Liver (tissue), 9 donors: ENCODE data around the gene CROT. TPM values are rescaled to one million over a fixed set of nuclear protein-coding genes. Genes with fewer than 3 reads are reported as not detected.

ENCODE experiments used
- DNase-seq: peaks from one replicate; pipeline ENCODE4 v3.0.0-alpha.2; 2017; ENCODE audit warnings: low spot score
- H3K27ac ChIP-seq, 2 donors: one replicate each; pipeline ENCODE4 v1.7.0; 2013; ENCODE audit warnings: inconsistent platforms in 2 of 2, low read length in 2 of 2, control low read depth in 1 of 2, low read depth in 1 of 2, mild to moderate bottlenecking in 1 of 2
- H3K27me3 ChIP-seq, 4 donors: one replicate each; pipeline versions ENCODE4 v1.6.1 to v1.7.0; 2013; ENCODE audit warnings: low read length in 3 of 4, inconsistent platforms in 1 of 4, mild to moderate bottlenecking in 1 of 4, moderate library complexity in 1 of 4; ENCODE audit not compliant: control insufficient read depth in 4 of 4, insufficient read depth in 4 of 4
- H3K36me3 ChIP-seq, 4 donors: one replicate each; pipeline versions ENCODE4 v1.6.1 to v1.7.0; 2013; ENCODE audit warnings: low read length in 3 of 4, mild to moderate bottlenecking in 3 of 4, low read depth in 1 of 4, moderate library complexity in 1 of 4; ENCODE audit not compliant: control insufficient read depth in 4 of 4, insufficient read depth in 3 of 4
- H3K4me1 ChIP-seq, 4 donors: one replicate each; pipeline versions ENCODE4 v1.6.1 to v1.7.0; 2013; ENCODE audit warnings: low read length in 3 of 4, mild to moderate bottlenecking in 3 of 4, moderate library complexity in 1 of 4; ENCODE audit not compliant: control insufficient read depth in 4 of 4, insufficient read depth in 4 of 4
- H3K4me3 ChIP-seq, 3 donors: one replicate each; pipeline versions ENCODE4 v1.6.1 to v1.7.0; 2013; ENCODE audit warnings: low read length in 3 of 3, control low read depth in 1 of 3, low read depth in 1 of 3, mild to moderate bottlenecking in 1 of 3
- H3K9ac ChIP-seq, 2 donors: one replicate each; pipeline ENCODE4 v1.7.0; 2013; ENCODE audit warnings: low read length in 2 of 2, mild to moderate bottlenecking in 2 of 2, moderate library complexity in 2 of 2, control low read depth in 1 of 2, low read depth in 1 of 2
- H3K9me3 ChIP-seq, 4 donors: one replicate each; pipeline versions ENCODE4 v1.6.1 to v1.7.0; 2013; ENCODE audit warnings: low read length in 3 of 4; ENCODE audit not compliant: control insufficient read depth in 4 of 4
- EGR1 ChIP-seq, 2 donors: IDR thresholded peaks; 2 replicates each; pipeline ENCODE4 v1.6.1; 2016 to 2018; ENCODE audit warnings: antibody characterized with exemption in 2 of 2, low read depth in 2 of 2
- FOXA1 ChIP-seq: IDR thresholded peaks from 2 replicates; pipeline ENCODE4 v1.6.1; 2016; ENCODE audit warnings: antibody characterized with exemption
- HNF4A ChIP-seq, 2 donors: conservative IDR thresholded peaks; 2 replicates each; pipeline ENCODE4 v1.6.1; 2016; ENCODE audit warnings: antibody characterized with exemption in 2 of 2, mild to moderate bottlenecking in 2 of 2
- JUND ChIP-seq, 2 donors: IDR thresholded peaks; 2 replicates each; pipeline ENCODE4 v1.6.1; 2016; ENCODE audit warnings: antibody characterized with exemption in 2 of 2
- NR2F2 ChIP-seq: IDR thresholded peaks from 2 replicates; pipeline ENCODE4 v1.6.1; 2016; ENCODE audit warnings: antibody characterized with exemption
- RAD21 ChIP-seq, 2 donors: IDR thresholded peaks; 2 replicates each; pipeline ENCODE4 v1.6.1; 2016; ENCODE audit warnings: antibody characterized with exemption in 2 of 2, mild to moderate bottlenecking in 2 of 2
- RXRA ChIP-seq, 2 donors: IDR thresholded peaks; 2 replicates each; pipeline ENCODE4 v1.6.1; 2017 to 2018; ENCODE audit warnings: antibody characterized with exemption in 2 of 2, mild to moderate bottlenecking in 1 of 2
- SP1 ChIP-seq: IDR thresholded peaks from 2 replicates; pipeline ENCODE4 v1.6.1; 2018; ENCODE audit warnings: antibody characterized with exemption, mild to moderate bottlenecking
- TAF1 ChIP-seq: conservative IDR thresholded peaks from 2 replicates; pipeline ENCODE4 v1.6.1; 2016; ENCODE audit warnings: antibody characterized with exemption, mild to moderate bottlenecking
- YY1 ChIP-seq: IDR thresholded peaks from 2 replicates; pipeline ENCODE4 v1.6.1; 2016; ENCODE audit warnings: antibody characterized with exemption, mild to moderate bottlenecking
- WGBS: extraction: QIAGEN DNeasy Blood & Tissue Kit; methylation state at CpG from one replicate; pipeline ENCODE4 v1.1.7; 2013; 5-methylcytosine and 5-hydroxymethylcytosine counted together
- polyA plus RNA-seq, 2 donors: library from polyadenylated mRNA; stranded (reverse) in 1 of 2; unstranded in 1 of 2; fragments of 200-250 nt in 1 of 2; fragments of >200 nt in 1 of 2; fragmentation: Nextera tagmentation in 1 of 2; extraction: Ambion mirVana in 1 of 2; gene quantifications; one replicate each; pipeline versions ENCODE4 v1.2.1 to v1.2.3, GENCODE V29; 2013 to 2015
- total RNA-seq, 2 donors: library from RNA; depleted of rRNA; stranded (reverse); fragments of >200 nt; gene quantifications; one replicate each; pipeline ENCODE4 v1.2.3, GENCODE V29; 2014
- TF ChIP-seq, protein P1 (sequence below): fragments of 150-350 bp; IDR thresholded peaks from 2 replicates; pipeline ENCODE4 v1.5.1; 2017; ENCODE audit warnings: improper control_type of control experiment, low read depth, low read length; ENCODE audit not compliant: missing input control
- TF ChIP-seq, protein P2 (sequence below): IDR thresholded peaks from 2 replicates; pipeline ENCODE4 v1.6.1; 2016; ENCODE audit warnings: antibody characterized with exemption
- TF ChIP-seq, protein P3 (sequence below): IDR thresholded peaks from 2 replicates; pipeline ENCODE4 v1.6.1; 2016; ENCODE audit warnings: antibody characterized with exemption
- TF ChIP-seq, protein P4 (sequence below): IDR thresholded peaks from 2 replicates; pipeline ENCODE4 v1.6.1; 2016; ENCODE audit warnings: antibody characterized with exemption
- TF ChIP-seq, protein P5 (sequence below): IDR thresholded peaks from 2 replicates; pipeline ENCODE4 v1.6.1; 2016; ENCODE audit warnings: antibody characterized with exemption, mild to moderate bottlenecking
- donor health status: healthy.
- donor health status: healthy.
- donor health status: healthy.
- donor health status: healthy.
- donor health status: healthy.

Gene CROT
- total and polyA plus RNA-seq, 4 donors = 10.6 to 45.1 (median 32.9) TPM

DNA sequence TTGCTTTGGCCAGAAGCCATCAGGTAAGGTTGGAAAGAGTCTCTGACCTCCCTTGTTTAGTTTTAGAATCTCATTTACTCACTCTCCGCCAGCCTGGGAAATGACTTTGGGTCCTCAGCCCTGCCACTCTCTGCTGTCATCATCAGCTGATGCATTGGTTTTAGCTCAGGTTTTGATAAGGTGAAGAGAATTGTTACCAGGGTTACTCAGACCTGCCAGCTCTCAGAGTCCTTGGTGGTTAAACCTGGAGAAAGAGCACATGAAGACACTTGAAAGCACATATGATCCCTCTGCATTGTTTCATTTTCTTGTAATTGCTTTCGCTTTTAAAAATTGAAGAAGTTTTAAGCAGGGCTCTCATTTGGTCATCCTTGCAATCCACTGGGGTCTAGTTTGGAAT is 4.0 kb upstream of the CROT start:
- H3K27me3 ChIP-seq = no peaks in the 10 kb centered on the region
- TF ChIP-seq HNF4A (conservative IDR thresholded peaks at IDR 0.05) (no peak), NR2F2 (no peak), EGR1 (IDR thresholded peaks at IDR 0.05; ENCODE audit: low read depth in 2 of 2) (no peak), JUND (IDR thresholded peaks at IDR 0.05) (no peak), SP1 (no peak), FOXA1 (no peak), RXRA (IDR thresholded peaks at IDR 0.05) (no peak), RAD21 (IDR thresholded peaks at IDR 0.05) (no peak), YY1 (no peak)
- TF ChIP-seq, protein P1, sequence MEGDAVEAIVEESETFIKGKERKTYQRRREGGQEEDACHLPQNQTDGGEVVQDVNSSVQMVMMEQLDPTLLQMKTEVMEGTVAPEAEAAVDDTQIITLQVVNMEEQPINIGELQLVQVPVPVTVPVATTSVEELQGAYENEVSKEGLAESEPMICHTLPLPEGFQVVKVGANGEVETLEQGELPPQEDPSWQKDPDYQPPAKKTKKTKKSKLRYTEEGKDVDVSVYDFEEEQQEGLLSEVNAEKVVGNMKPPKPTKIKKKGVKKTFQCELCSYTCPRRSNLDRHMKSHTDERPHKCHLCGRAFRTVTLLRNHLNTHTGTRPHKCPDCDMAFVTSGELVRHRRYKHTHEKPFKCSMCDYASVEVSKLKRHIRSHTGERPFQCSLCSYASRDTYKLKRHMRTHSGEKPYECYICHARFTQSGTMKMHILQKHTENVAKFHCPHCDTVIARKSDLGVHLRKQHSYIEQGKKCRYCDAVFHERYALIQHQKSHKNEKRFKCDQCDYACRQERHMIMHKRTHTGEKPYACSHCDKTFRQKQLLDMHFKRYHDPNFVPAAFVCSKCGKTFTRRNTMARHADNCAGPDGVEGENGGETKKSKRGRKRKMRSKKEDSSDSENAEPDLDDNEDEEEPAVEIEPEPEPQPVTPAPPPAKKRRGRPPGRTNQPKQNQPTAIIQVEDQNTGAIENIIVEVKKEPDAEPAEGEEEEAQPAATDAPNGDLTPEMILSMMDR = no peak
- TF ChIP-seq, protein P2, sequence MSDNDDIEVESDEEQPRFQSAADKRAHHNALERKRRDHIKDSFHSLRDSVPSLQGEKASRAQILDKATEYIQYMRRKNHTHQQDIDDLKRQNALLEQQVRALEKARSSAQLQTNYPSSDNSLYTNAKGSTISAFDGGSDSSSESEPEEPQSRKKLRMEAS = no peak
- TF ChIP-seq, protein P3, sequence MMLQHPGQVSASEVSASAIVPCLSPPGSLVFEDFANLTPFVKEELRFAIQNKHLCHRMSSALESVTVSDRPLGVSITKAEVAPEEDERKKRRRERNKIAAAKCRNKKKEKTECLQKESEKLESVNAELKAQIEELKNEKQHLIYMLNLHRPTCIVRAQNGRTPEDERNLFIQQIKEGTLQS = no peak
- TF ChIP-seq, protein P4, sequence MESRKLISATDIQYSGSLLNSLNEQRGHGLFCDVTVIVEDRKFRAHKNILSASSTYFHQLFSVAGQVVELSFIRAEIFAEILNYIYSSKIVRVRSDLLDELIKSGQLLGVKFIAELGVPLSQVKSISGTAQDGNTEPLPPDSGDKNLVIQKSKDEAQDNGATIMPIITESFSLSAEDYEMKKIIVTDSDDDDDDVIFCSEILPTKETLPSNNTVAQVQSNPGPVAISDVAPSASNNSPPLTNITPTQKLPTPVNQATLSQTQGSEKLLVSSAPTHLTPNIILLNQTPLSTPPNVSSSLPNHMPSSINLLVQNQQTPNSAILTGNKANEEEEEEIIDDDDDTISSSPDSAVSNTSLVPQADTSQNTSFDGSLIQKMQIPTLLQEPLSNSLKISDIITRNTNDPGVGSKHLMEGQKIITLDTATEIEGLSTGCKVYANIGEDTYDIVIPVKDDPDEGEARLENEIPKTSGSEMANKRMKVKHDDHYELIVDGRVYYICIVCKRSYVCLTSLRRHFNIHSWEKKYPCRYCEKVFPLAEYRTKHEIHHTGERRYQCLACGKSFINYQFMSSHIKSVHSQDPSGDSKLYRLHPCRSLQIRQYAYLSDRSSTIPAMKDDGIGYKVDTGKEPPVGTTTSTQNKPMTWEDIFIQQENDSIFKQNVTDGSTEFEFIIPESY = no peak
- TF ChIP-seq, protein P5, sequence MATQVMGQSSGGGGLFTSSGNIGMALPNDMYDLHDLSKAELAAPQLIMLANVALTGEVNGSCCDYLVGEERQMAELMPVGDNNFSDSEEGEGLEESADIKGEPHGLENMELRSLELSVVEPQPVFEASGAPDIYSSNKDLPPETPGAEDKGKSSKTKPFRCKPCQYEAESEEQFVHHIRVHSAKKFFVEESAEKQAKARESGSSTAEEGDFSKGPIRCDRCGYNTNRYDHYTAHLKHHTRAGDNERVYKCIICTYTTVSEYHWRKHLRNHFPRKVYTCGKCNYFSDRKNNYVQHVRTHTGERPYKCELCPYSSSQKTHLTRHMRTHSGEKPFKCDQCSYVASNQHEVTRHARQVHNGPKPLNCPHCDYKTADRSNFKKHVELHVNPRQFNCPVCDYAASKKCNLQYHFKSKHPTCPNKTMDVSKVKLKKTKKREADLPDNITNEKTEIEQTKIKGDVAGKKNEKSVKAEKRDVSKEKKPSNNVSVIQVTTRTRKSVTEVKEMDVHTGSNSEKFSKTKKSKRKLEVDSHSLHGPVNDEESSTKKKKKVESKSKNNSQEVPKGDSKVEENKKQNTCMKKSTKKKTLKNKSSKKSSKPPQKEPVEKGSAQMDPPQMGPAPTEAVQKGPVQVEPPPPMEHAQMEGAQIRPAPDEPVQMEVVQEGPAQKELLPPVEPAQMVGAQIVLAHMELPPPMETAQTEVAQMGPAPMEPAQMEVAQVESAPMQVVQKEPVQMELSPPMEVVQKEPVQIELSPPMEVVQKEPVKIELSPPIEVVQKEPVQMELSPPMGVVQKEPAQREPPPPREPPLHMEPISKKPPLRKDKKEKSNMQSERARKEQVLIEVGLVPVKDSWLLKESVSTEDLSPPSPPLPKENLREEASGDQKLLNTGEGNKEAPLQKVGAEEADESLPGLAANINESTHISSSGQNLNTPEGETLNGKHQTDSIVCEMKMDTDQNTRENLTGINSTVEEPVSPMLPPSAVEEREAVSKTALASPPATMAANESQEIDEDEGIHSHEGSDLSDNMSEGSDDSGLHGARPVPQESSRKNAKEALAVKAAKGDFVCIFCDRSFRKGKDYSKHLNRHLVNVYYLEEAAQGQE = no peak
- H3K27ac ChIP-seq = no peak overlapping the region
- no peak overlapping the region for H3K9ac ChIP-seq
- no peak for DNase-seq
- H3K4me3 ChIP-seq = no peak overlapping the region
- 93% methylated on average over 2 of the region's 2 CpGs for WGBS
- H3K36me3 ChIP-seq = no peaks in the 10 kb centered on the region
- H3K4me1 ChIP-seq = peaks cover 5 to 48% (median 44%) of the 10 kb centered on the region in 4 donors
- no peaks in the 10 kb centered on the region for H3K9me3 ChIP-seq

DNA sequence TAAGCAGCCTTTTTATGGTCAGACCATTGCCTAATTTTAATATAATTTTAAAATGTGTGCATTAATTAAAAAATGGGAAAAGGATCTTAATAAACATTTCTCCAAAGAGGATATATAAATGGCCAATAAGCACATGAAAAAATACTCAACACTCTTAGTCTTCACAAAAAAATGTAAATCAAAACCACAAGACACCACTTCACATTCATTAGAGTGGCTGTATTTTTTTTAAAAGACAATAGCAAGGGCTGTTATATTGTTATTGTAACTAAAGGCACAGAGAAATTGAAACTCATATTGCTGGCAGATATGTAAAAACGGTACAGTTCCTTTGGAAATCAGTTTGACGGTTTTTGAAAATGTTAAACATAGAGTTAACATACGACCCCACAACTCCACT is 3.2 kb upstream of the CROT start:
- Histone ChIP-seq H3K9ac (no peak overlapping the region), H3K4me3 (no peak overlapping the region), H3K36me3 (no peaks in the 10 kb centered on the region), H3K4me1 (peaks cover 5 to 54% (median 50%) of the 10 kb centered on the region in 4 donors), H3K27ac (no peak overlapping the region), H3K9me3 (no peaks in the 10 kb centered on the region), H3K27me3 (no peaks in the 10 kb centered on the region)
- no peak for TF ChIP-seq TAF1
- TF ChIP-seq, protein P1 = no peak
- TF ChIP-seq NR2F2 = no peak
- no peak for TF ChIP-seq FOXA1
- TF ChIP-seq HNF4A (conservative IDR thresholded peaks at IDR 0.05) = no peak
- TF ChIP-seq RAD21 (IDR thresholded peaks at IDR 0.05) = no peak
- DNase-seq = no peak
- WGBS = 86% methylated on average over 3 of the region's 3 CpGs
